K562 (cell line): ENCODE data around the gene MEGF10. TPM values are rescaled to one million over a fixed set of nuclear protein-coding genes. Genes with fewer than 3 reads are reported as not detected.

Source experiments
- ATAC-seq: fragments of 200-7000 bp; cut with Tn5 transposase; 3 replicates; pipeline ENCODE4 v1.9.1; 2020; ENCODE audit warnings: moderate library complexity
- BruUV-seq: library from RNA; stranded (reverse); fragments of 400-500 nt; replicated peaks from 2 replicates; lab custom pipeline; 2021; lab: Mats Ljungman, UMichigan
- CTCF ChIA-PET: fragments of 300-600 bp; formaldehyde crosslinking; extraction: SDS; loops from one replicate; lab custom pipeline; 2021; ENCODE audit warnings: low intra/inter-chr PET ratio; lab: Yijun Ruan, JAX
- POLR2A ChIA-PET: fragments of 300-600, 350-650 bp; sonication (Branson Sonifier 250); formaldehyde crosslinking; extraction: SDS; loops from one replicate; lab custom pipeline; 2021; ENCODE audit warnings: antibody characterized with exemption, inconsistent platforms; lab: Yijun Ruan, JAX
- DNase-seq, 4 experiments: peaks; one replicate each; pipeline versions ENCODE4 v3.0.0 to v3.0.0-alpha.2; 2011 to 2018; ENCODE audit warnings: low spot score in 3 of 4, mixed read lengths in 3 of 4; ENCODE audit errors: extremely low read depth in 1 of 4
- FAIRE-seq: peaks from 2 replicates; lab custom pipeline; 2011; peaks lifted over from hg19 to GRCh38; lab: Jason Lieb, UNC
- H2AFZ ChIP-seq: 2 replicates; pipeline ENCODE4 v1.6.0; 2011; ENCODE audit warnings: low read depth, low read length, control low read depth, inconsistent platforms
- H3K27ac ChIP-seq: fragments of 200-600 bp; 3 replicates; pipeline ENCODE4 v1.8.0; 2011; ENCODE audit warnings: low read depth, mild to moderate bottlenecking, control low read depth, inconsistent platforms, low read length, moderate library complexity, mixed read lengths; ENCODE audit errors: extremely low read depth
- H3K27me3 ChIP-seq, 2 experiments: fragments of 300-600 bp in 1 of 2; 2 replicates in 1 of 2; 3 replicates in 1 of 2; pipeline versions ENCODE4 v1.6.0 to v1.8.0; 2011; ENCODE audit warnings: inconsistent platforms in 2 of 2, low read length in 2 of 2, mild to moderate bottlenecking in 1 of 2, mixed read lengths in 1 of 2, moderate library complexity in 1 of 2; ENCODE audit not compliant: control insufficient read depth in 2 of 2, insufficient read depth in 2 of 2
- H3K36me3 ChIP-seq: fragments of 300-600 bp; 3 replicates; pipeline ENCODE4 v1.8.0; 2011; ENCODE audit warnings: mild to moderate bottlenecking, low read length, inconsistent platforms; ENCODE audit not compliant: control insufficient read depth, insufficient read depth
- H3K4me1 ChIP-seq, 2 experiments: fragments of 200-600 bp in 1 of 2; replicated peaks in 1 of 2; 2 replicates in 1 of 2; 3 replicates in 1 of 2; pipeline versions ENCODE4 v1.5.1 to v1.8.0; 2011; ENCODE audit warnings: inconsistent platforms in 2 of 2, low read length in 2 of 2, mild to moderate bottlenecking in 1 of 2, mixed read lengths in 1 of 2, moderate library complexity in 1 of 2; ENCODE audit not compliant: control insufficient read depth in 2 of 2, insufficient read depth in 2 of 2
- H3K4me2 ChIP-seq: 2 replicates; pipeline ENCODE4 v1.6.1; 2011; ENCODE audit warnings: low read length, control low read depth, inconsistent platforms, mixed read lengths; ENCODE audit not compliant: insufficient read depth
- H3K4me3 ChIP-seq: fragments of 200-600 bp; sonication (generic), shearing (Covaris generic); 2 replicates; pipeline ENCODE4 v1.5.1; 2016; ENCODE audit warnings: control low read depth, inconsistent platforms
- H3K79me2 ChIP-seq: fragments of 200-600 bp; 3 replicates; pipeline ENCODE4 v1.8.0; 2011; ENCODE audit warnings: low read length, inconsistent platforms; ENCODE audit not compliant: control insufficient read depth, insufficient read depth
- H3K9ac ChIP-seq, 2 experiments: 2 replicates each; pipeline versions ENCODE4 v1.6.0 to v1.6.1; 2011; ENCODE audit warnings: low read depth in 2 of 2, low read length in 2 of 2, control low read depth in 1 of 2, inconsistent platforms in 1 of 2, mild to moderate bottlenecking in 1 of 2, mixed read lengths in 1 of 2; ENCODE audit not compliant: insufficient read depth in 1 of 2
- H3K9me1 ChIP-seq: one replicate; pipeline ENCODE4 v1.6.0; 2011; ENCODE audit warnings: inconsistent platforms, mild to moderate bottlenecking, low read length, moderate library complexity; ENCODE audit not compliant: control insufficient read depth, insufficient read depth
- H3K9me3 ChIP-seq: replicated peaks from 2 replicates; pipeline ENCODE4 v1.5.1; 2011; ENCODE audit warnings: low read depth, low read length, inconsistent platforms; ENCODE audit not compliant: control insufficient read depth, insufficient read depth
- H4K20me1 ChIP-seq: replicated peaks from 2 replicates; pipeline ENCODE4 v1.6.1; 2011; ENCODE audit warnings: low read length, inconsistent platforms, mixed read lengths; ENCODE audit not compliant: control insufficient read depth, insufficient read depth
- GATAD2B ChIP-seq: fragments of 450-650 bp; IDR thresholded peaks from 2 replicates; pipeline ENCODE4 v1.6.1; 2017; ENCODE audit warnings: mild to moderate bottlenecking, borderline replicate concordance
- ZNF407 ChIP-seq: fragments of 450-650 bp; IDR thresholded peaks from 2 replicates; pipeline ENCODE4 v1.6.1; 2016; ENCODE audit warnings: low read depth
- WGBS: fragments of 100-300 bp; shearing (Covaris generic); methylation state at CpG from one replicate; pipeline ENCODE4 v1.1.6; 2016; ENCODE audit warnings: low coverage, mixed read lengths; ENCODE audit not compliant: insufficient coverage; ENCODE audit errors: missing lambda C conversion rate; 5-methylcytosine and 5-hydroxymethylcytosine counted together
- in situ Hi-C: fragments of 300-500 bp; cut with MboI; formaldehyde crosslinking; loops from 4 replicates; pipeline ENCODE4 v1.15.0; 2018; ENCODE audit warnings: inconsistent platforms, mixed read lengths
- intact Hi-C: fragments of 100-400 bp; cut with micrococcal nuclease; formaldehyde crosslinking; loops from 2 replicates; pipeline ENCODE4 v1.14.2; 2022
- polyA plus RNA-seq, 8 experiments: library from polyadenylated mRNA; depleted of rRNA in 4 of 8; stranded (reverse) in 5 of 8; unstranded in 3 of 8; fragments of >200 nt; fragmentation: Nextera tagmentation in 2 of 8; fragmentation: Illumina TruSeq in 1 of 8; extraction: Ambion mirVana in 2 of 8; extraction: Trizol in 1 of 8; gene quantifications; 2 replicates each; pipeline versions ENCODE4 v1.2.1 to v1.2.3, GENCODE V29; 2011 to 2014; ENCODE audit warnings: inconsistent platforms in 1 of 8, missing spikeins in 1 of 8
- total RNA-seq, 7 experiments: library from RNA; depleted of rRNA in 6 of 7; stranded (reverse); fragments of >200 nt in 6 of 7; fragmentation: Illumina TruSeq in 2 of 7; extraction: Trizol in 2 of 7; gene quantifications; 2 replicates each; pipeline versions ENCODE4 v1.2.1 to v1.2.3, GENCODE V29; 2011 to 2021; ENCODE audit warnings: low replicate concordance in 1 of 7

Gene MEGF10
- total and polyA plus RNA-seq, 9 of the 15 experiments (the other 6 are each of a cell fraction or from before 2014, with no cell fraction given), result 0.07 TPM; not detected in 8

- Histone ChIP-seq H3K4me1 (no peaks in the 10 kb centered on the region), H3K27me3 (peaks cover 3 to 11% of the 10 kb centered on the region in 2 experiments; a peak in 4 of 5 replicates), H3K9me1 (no peaks in the 10 kb centered on the region), H3K9me3 (no peaks in the 10 kb centered on the region), H3K4me3 (no peak overlapping the region), H3K27ac (no peak overlapping the region), H3K79me2 (no peaks in the 10 kb centered on the region), H3K36me3 (no peaks in the 10 kb centered on the region), H3K9ac (no peak overlapping the region), H3K4me2 (no peak overlapping the region), H2AFZ (no peak overlapping the region), H4K20me1 (no peaks in the 10 kb centered on the region; the same call in 1 of the 2 replicates)
- CTCF ChIA-PET, result no interaction called here
- no TSS peak for BruUV-seq
- POLR2A ChIA-PET, result no interaction called here
- WGBS, result 2% methylated on average over 7 of the region's 7 CpGs
- no peak for ATAC-seq
- intact Hi-C loops (no loop called here), in situ Hi-C loops (no loop called here)
- FAIRE-seq, result no peak
- no peak for DNase-seq
- TF ChIP-seq ZNF407, result no peak
- TF ChIP-seq GATAD2B, result no peak
These were observed 157.2 kb downstream of the MEGF10 start for GRCh38 chr5:127447827-127448226.
